ENCODE data around the gene RABL2A.
"Not testable (repeated sequence)": the region's sequence is repeated elsewhere in the genome, so short reads cannot be mapped to it uniquely, and the experiment has no call there.

RABL2A gene

GRCh38 chr2:113690871-113691270, 63.8 kb downstream of the RABL2A start:
- not testable (repeated sequence) for DNase-seq

Measured in cortex of kidney (tissue), 1 donor.